Choroid plexus epithelial cell (primary cell): Measurements from ENCODE around the gene DNAJB12.
"Not testable (repeated sequence)": the region's sequence is repeated elsewhere in the genome, so short reads cannot be mapped to it uniquely, and the experiment has no call there.

ENCODE experiments used
- DNase-seq: peaks from one replicate; pipeline ENCODE4 v3.0.0-alpha.2; 2010; ENCODE audit warnings: low read depth
- H3K4me3 ChIP-seq: 2 replicates; pipeline ENCODE4 v1.5.1; 2011; ENCODE audit warnings: low read depth, mild to moderate bottlenecking, control low read depth, low read length, moderate library complexity
- CTCF ChIP-seq: conservative IDR thresholded peaks from 2 replicates; pipeline ENCODE4 v1.5.1; 2011; ENCODE audit warnings: low read depth, mild to moderate bottlenecking, control low read depth, inconsistent platforms, low read length, moderate library complexity

Gene DNAJB12

GRCh38 chr10:72354356-72355213 is at the start of gene DNAJB12:
Gene DNAJB12, minus strand, starts transcription at chr10:72354919. Its CDS starts 22 bp downstream, at chr10:72354897.
- peak within 1 kb of the TSS; percentile 99 for H3K4me3 ChIP-seq
- no peak for TF ChIP-seq CTCF
- peak; percentile 98 for DNase-seq

- not testable (repeated sequence) for H3K4me3 ChIP-seq, DNase-seq
These were observed 40.9 kb upstream of the DNAJB12 start for GRCh38 chr10:72395581-72395980.

GRCh38 chr10:72392571-72392970 is 37.9 kb upstream of the DNAJB12 start:
- no peak overlapping the region for H3K4me3 ChIP-seq
- TF ChIP-seq CTCF: no peak
- DNase-seq: no peak

GRCh38 chr10:72390764-72391163 is 36.0 kb upstream of the DNAJB12 start:
- no peak overlapping the region for H3K4me3 ChIP-seq
- no peak for TF ChIP-seq CTCF
- no peak for DNase-seq

- no peak overlapping the region for H3K4me3 ChIP-seq
- DNase-seq: no peak
- no peak for TF ChIP-seq CTCF
These were observed 35.0 kb upstream of the DNAJB12 start for GRCh38 chr10:72389716-72390115.

- no peak overlapping the region for H3K4me3 ChIP-seq
- DNase-seq: no peak
- no peak for TF ChIP-seq CTCF
These were observed 34.3 kb upstream of the DNAJB12 start for GRCh38 chr10:72389014-72389413.

GRCh38 chr10:72388062-72388461 is 33.3 kb upstream of the DNAJB12 start:
- H3K4me3 ChIP-seq: no peak overlapping the region
- no peak for DNase-seq
- TF ChIP-seq CTCF: no peak
